Upper lobe of right lung (tissue), 1 donor: ENCODE results near the gene BTBD7. TPM values are rescaled to one million over a fixed set of nuclear protein-coding genes. Genes with fewer than 3 reads are reported as not detected.

Experiments
- ATAC-seq: fragments of 200-7000 bp; cut with Tn5 transposase; one replicate; pipeline ENCODE4 v1.9.1; 2020; ENCODE audit warnings: mild to moderate bottlenecking, moderate library complexity
- DNase-seq: peaks from one replicate; pipeline ENCODE4 v3.0.0-alpha.2; 2020
- H3K27ac ChIP-seq: fragments of 200-600 bp; one replicate; pipeline ENCODE4 v1.8.0; 2022
- H3K27me3 ChIP-seq: fragments of 200-600 bp; one replicate; pipeline ENCODE4 v1.8.0; 2022; ENCODE audit warnings: mild to moderate bottlenecking
- H3K36me3 ChIP-seq: fragments of 200-600 bp; one replicate; pipeline ENCODE4 v1.8.0; 2022
- H3K4me1 ChIP-seq: fragments of 200-600 bp; one replicate; pipeline ENCODE4 v1.8.0; 2022
- H3K4me3 ChIP-seq: fragments of 200-600 bp; one replicate; pipeline ENCODE4 v1.8.0; 2022; ENCODE audit warnings: mild to moderate bottlenecking
- H3K9me3 ChIP-seq: fragments of 200-600 bp; one replicate; pipeline ENCODE4 v1.8.0; 2022
- intact Hi-C: fragments of 100-400 bp; cut with DNase I; formaldehyde crosslinking; loops from one replicate; pipeline ENCODE4 v1.11.0; 2022
- total RNA-seq: library from RNA; stranded (reverse); fragmentation: NEBNext Ultra II Directional; extraction: Animal tissue kit (Norgen Biotek cat#: 25700); gene quantifications from one replicate; pipeline ENCODE4 v1.2.1, GENCODE V29; 2021
- TF ChIP-seq, protein P1 (sequence below): fragments of 200-600 bp; IDR thresholded peaks from one replicate; pipeline ENCODE4 v1.8.0; 2022; ENCODE audit warnings: antibody characterized with exemption
- donor health status: DM: no; HTN: yes; CAD: no; lungs with severe emphysema.

Gene BTBD7
- total RNA-seq, 1 donor from 2014 or later, result 38.2 TPM

GRCh38 chr14:93326196-93326595 lies 6.6 kb downstream of the BTBD7 start:
- Histone ChIP-seq H3K36me3 (no peaks in the 10 kb centered on the region), H3K27me3 (no peaks in the 10 kb centered on the region), H3K4me1 (peaks cover 24% of the 10 kb centered on the region), H3K27ac (no peak overlapping the region), H3K4me3 (no peak overlapping the region), H3K9me3 (no peaks in the 10 kb centered on the region)
- DNase-seq (no peak), ATAC-seq (no peak)
- TF ChIP-seq, protein P1, sequence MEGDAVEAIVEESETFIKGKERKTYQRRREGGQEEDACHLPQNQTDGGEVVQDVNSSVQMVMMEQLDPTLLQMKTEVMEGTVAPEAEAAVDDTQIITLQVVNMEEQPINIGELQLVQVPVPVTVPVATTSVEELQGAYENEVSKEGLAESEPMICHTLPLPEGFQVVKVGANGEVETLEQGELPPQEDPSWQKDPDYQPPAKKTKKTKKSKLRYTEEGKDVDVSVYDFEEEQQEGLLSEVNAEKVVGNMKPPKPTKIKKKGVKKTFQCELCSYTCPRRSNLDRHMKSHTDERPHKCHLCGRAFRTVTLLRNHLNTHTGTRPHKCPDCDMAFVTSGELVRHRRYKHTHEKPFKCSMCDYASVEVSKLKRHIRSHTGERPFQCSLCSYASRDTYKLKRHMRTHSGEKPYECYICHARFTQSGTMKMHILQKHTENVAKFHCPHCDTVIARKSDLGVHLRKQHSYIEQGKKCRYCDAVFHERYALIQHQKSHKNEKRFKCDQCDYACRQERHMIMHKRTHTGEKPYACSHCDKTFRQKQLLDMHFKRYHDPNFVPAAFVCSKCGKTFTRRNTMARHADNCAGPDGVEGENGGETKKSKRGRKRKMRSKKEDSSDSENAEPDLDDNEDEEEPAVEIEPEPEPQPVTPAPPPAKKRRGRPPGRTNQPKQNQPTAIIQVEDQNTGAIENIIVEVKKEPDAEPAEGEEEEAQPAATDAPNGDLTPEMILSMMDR, result no peak
- intact Hi-C loops, result no loop called here

DNA sequence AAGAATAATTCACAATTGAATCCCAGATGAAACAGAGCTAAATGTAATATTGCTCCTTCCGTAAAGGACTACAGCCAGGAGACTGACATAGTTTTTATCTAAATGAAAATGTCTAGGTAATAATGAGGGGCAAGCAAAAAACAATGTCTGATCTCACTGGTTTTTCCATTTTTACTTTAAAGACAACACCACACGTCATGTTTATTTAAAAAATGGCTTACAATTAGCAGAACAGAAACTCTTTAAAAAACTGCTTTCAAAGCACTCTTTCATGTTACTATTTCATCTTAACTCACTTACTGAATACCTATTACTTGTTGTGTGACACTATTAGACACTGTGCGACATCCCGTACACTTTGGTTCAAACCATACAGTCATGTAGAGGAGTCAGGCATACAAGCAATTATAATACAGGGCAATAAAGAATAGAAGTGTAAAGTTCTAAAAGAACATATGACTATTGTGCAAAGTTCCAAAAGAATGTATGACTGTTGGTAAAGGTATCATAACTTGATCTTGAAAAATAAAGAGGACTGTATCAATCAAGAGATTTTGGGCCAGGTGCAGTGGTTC lies 9.1 kb downstream of the BTBD7 start:
- Histone ChIP-seq H3K4me3 (no peak overlapping the region), H3K9me3 (no peaks in the 10 kb centered on the region), H3K27ac (no peak overlapping the region), H3K36me3 (no peaks in the 10 kb centered on the region), H3K27me3 (no peaks in the 10 kb centered on the region), H3K4me1 (peaks cover 9% of the 10 kb centered on the region)
- ATAC-seq (no peak), DNase-seq (no peak)
- TF ChIP-seq, protein P1, result no peak
- intact Hi-C loops, result no loop called here

GRCh38 chr14:93322929-93323599 lies 9.8 kb downstream of the BTBD7 start:
- DNase-seq (no peak), ATAC-seq (peak; percentile 54)
- no peaks in the 10 kb centered on the region for H3K27me3 ChIP-seq
- H3K36me3 ChIP-seq, result no peaks in the 10 kb centered on the region
- TF ChIP-seq, protein P1, result no peak
- H3K4me3 ChIP-seq, result no peak overlapping the region
- intact Hi-C loops, result no loop called here
- no peaks in the 10 kb centered on the region for H3K9me3 ChIP-seq
- H3K4me1 ChIP-seq, result peaks cover 11% of the 10 kb centered on the region
- H3K27ac ChIP-seq, result no peak overlapping the region

DNA sequence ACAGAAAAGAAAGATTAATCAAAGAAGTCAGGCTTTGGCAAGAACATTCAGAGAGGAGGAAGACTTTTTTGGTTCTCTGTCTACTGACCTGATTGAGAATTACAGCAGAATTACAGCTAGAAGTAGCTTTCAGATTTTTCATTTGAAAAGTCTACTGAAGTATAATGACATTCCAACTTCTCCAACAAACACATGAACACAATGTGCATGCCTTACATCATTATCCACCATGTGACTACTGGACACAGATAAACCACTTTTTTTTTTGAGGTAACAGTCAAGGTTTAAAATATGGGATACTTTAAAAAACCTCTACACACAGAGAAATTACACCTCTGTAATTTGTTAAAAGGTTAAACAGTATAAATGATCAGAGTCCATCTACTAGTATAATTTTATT lies 12.3 kb downstream of the BTBD7 start:
- Histone ChIP-seq H3K27me3 (no peaks in the 10 kb centered on the region), H3K36me3 (no peaks in the 10 kb centered on the region), H3K4me1 (peaks cover 22% of the 10 kb centered on the region), H3K27ac (no peak overlapping the region), H3K9me3 (no peaks in the 10 kb centered on the region), H3K4me3 (no peak overlapping the region)
- TF ChIP-seq, protein P1, result no peak
- ATAC-seq (no peak), DNase-seq (no peak)
- intact Hi-C loops, result no loop called here

GRCh38 chr14:93319958-93320357 lies 12.9 kb downstream of the BTBD7 start:
- Histone ChIP-seq H3K4me1 (peaks cover 22% of the 10 kb centered on the region), H3K4me3 (no peak overlapping the region), H3K36me3 (no peaks in the 10 kb centered on the region), H3K27me3 (no peaks in the 10 kb centered on the region), H3K27ac (no peak overlapping the region), H3K9me3 (no peaks in the 10 kb centered on the region)
- intact Hi-C loops, result no loop called here
- DNase-seq (no peak), ATAC-seq (no peak)
- TF ChIP-seq, protein P1, result no peak
